GM21447 (cell line): ENCODE data around the gene PUM1.

Experiments
- ATAC-seq: cut with Tn5 transposase; IDR thresholded peaks from one replicate; pipeline ENCODE4 v1.9.1; 2021; ENCODE audit not compliant: unreplicated experiment

The PUM1 gene

DNA sequence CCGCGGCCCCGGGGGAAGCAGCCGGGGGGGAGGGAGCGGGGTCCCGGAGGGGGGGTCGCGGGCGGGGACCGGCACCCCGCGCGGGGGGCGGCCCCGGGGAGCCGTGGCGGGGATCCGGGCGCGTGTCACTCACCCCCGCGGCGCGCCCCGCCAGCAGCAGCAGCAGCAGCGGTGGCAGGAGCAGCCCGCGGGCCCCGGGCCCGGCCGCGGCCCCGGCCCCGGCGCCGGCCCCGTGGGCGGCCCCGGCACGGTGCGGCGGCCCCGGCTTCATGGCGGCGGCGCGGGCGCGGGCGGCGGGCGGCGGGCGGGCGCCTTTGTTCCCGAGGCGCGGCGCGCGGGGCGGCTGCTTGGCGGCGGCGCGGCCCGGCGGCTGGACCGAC, 157.2 kb downstream of the PUM1 start:
- ATAC-seq, result no peak

DNA sequence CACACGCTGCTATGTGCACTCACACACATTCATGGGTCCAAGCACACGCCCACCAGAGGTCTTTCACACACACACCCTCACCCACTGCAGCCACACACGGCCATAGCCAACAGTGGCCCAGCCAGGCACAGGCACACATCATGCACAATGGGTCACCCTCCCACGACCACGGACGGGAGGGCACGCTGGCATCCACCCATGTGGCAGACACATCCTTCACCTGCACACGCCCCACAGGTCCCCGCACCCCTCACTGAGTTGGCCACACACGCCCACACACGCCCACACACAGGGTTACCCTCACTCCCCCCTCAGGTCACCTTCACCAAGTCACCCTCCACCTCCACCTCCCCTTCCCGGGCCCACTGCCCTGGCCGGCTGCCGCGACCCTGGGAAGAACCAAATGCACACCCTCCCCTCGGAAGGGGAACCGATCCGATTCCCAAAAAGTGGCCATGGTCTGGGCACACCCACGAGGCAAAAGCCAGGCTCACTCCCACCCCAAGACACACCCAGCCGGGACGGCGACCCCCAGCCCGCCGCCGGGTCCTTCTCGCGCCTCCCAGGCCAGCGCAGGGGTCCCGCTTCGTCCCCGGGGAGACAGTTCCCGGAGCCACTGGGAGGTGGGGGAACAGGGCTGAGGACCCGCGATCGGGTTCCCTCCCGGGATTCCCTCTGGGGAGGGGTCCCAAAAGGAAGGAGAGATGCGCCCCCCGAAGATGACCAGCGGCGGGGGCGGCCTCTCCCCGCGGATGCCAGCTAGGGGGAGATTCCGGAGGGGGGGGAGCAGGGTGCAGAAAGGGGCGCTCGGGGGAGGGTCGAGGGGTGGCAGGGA, 157.8 kb downstream of the PUM1 start:
- no peak for ATAC-seq

DNA sequence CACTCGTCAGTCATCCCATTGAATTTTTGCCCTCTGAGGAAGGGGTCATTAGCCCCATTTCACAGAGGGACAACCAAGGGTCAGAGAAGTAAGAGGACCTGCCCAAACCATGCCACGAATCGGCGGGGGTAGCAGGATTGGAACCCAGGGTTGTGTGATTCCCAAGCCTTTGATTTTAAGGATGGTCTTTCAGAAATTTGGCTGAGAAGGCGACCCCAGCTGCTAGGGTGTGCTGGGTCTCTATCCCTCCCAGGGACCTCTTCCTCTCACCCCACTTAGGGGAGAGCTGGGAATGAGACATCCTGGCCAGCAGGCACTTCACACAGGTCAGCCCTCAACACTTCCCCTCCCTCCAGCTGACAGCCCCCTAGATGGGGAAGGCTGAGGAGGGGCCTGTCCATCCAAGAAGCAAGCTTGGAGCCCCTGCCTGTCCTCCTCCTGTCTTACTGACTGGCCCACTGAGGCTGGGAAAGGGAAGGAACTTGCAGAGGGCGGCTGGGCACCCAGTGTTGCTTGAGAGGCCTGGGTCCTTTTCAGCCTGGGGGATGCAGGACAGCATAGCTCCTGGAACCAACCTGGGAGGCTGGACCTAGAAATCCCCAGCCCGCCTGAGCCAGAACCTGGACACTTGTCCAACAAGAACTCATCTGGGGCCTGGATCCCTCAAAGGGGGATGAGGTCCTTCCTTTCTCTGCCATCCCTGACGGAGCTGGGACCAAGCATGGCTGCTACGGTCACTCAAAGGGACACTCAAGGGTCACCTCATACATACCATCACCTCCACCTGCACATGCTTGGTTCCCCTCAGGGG, 158.7 kb downstream of the PUM1 start:
- no peak for ATAC-seq

DNA sequence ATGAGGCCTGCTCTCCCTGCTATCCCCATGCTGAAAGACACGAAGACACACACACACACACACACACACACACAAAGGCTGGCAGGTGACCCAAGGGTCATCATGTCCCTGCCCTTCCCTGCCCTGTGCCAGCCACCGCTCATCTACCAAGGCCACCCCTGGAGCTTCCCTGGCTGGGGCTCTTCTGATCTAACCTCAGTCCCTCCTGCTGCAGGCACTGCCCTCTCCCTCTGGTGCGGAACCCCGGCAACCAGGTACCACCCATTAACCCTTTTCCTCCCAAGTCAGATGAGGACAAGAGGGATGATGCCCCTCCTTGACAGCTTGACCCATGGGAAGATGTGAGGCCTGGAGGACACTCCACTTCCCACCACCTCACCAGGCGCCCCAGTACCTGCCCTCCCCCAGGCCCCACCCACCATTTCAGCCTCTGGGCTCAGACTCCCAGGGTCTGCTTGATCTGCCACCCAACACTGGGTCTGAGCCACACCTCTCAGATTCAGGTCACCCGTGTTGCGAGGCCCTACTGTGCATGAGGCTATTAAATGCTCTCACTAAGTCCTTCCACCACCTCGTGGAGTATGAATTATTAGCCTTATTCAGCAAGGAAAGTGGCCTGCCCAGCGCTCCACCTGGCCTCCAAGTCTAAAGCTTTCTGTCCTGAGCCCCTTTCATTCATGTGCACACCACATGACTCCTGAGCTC, 159.4 kb downstream of the PUM1 start:
- ATAC-seq, result no peak

DNA sequence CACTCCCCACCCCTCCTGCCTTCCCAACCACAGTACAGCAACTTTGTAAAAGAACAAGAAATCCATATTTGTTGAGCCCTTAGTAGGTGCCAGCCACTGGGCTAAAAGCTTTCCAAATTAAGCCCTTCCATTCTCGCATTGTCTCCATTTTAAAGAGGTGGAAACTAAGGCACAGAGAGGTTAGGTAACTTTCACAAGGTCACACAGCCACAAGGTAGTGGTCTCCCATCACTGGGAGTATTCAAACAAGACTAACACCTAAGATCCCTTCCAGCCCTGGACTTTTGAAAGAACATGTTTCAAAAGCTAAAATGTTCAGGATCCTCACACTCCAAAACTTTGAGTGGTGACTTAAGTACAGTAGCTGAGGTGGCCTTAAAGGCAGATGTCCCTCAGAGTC, 160.1 kb downstream of the PUM1 start:
- no peak for ATAC-seq

DNA sequence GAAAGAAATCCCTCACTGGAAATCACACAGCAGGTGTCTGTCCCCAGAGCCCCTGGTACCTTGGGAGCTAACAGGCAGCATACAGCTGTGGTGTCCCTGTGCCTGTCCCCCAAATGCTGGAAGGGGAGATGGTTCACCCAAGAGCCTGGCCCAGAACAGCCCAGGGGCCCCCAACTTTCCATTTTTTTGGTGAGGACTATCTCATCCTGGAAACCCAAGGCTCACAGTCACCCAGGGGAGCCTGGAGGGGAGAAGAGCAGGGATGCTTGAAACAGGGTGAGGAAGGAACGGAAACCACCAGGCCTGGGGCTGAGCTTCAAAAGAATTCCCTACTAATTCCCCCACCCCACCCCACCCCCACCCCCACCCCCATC, 160.6 kb downstream of the PUM1 start:
- ATAC-seq, result no peak

DNA sequence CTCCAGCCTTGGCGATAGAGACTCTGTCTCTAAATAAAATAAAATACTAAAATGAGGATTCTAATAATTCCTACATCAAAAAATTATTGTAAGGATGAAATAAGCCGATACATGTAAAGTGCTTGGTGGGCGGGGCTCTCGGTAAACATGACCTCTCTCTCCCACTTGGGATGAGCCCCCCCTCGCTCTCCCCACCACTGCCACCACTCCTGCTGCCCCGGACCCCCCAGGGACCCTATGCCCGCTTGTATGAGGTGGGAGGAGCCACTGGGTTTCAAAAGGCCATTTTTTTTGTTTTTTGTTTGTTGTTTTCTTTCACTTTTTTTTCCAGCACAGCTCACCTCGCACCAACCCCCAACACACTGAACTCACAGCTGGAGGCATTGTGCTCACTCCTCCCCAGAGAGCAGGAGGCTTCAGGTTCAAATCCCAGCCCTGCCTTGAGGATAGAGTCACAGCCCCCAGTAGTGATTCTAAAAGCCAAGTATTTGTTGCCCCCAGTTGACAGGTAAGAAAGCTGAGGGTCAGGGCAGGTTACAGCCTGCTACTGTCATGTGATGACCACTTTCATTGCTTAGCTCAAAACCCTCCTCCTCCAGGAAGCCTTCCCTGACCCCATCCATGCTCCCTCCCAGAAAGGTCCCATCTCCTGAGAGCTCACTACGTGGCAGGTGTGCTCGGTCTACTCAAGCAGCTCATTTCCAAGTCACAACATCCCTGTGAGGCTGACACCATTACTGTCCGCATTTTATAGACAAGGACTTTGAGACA, 161.1 kb downstream of the PUM1 start:
- ATAC-seq, result no peak

DNA sequence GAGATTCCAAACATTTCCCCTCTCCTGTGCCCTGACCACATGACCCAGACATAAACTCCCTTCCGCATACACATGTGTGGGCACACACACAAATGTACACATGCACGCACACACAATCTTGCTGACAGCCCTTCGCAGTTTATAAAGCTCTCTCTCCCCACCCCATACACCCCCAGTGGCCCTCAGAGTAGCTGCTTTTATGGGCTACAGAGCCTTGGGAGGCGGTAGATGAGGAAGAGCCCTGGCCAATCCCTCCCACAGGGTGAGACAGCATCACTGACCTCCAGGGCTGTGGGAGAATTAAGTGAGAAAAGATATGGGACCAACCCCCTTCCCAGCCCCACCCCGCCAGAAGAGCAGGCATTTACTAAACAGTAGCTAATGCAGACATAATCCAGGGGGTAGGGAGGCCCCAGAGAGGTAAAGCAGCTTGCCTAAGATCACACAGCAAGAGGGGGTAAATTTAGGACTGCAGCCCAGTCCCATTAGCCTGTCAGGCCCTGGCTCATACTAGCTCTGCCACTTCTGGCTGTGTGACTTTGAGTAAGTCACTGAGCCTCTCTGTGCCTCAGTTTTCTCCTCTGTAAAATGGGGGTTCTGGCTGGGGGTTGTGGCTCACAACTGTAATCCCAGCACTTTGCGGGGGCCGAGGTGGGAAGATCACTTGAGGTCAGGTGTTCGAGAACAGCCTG, 162.0 kb downstream of the PUM1 start:
- ATAC-seq, result no peak

DNA sequence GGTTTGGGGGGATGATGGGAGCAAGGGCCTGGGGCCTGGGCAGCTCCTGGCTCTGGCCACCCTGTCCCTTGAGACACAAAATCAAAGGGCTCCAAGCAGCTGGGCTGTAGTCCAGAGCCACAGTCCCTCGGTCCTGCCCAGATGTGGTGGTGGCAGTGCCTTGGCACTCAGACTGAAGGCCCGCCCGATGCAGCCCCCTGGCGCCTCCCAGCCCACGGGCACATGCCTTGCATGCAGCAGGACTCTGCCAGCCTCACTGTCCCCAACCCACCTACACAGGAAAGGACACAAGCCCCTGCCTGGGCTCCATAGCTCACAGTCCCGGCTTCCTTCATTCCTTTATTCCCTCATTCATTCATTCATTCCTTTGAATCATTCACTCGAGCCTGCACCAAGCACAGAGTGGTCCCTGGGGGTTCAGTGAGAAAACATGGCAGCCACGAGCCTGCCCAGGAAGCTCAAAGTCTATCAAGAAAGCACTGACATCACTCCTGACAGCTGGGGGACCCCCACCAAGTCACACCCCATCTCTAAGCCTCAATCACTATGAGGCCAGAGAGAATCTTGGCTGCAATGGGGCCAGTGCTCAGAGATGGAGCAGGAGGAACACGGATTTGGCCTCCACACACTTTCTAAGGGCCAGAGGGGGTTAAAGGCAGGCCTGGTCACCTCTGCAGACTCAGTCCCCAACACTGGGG, 162.8 kb downstream of the PUM1 start:
- no peak for ATAC-seq

DNA sequence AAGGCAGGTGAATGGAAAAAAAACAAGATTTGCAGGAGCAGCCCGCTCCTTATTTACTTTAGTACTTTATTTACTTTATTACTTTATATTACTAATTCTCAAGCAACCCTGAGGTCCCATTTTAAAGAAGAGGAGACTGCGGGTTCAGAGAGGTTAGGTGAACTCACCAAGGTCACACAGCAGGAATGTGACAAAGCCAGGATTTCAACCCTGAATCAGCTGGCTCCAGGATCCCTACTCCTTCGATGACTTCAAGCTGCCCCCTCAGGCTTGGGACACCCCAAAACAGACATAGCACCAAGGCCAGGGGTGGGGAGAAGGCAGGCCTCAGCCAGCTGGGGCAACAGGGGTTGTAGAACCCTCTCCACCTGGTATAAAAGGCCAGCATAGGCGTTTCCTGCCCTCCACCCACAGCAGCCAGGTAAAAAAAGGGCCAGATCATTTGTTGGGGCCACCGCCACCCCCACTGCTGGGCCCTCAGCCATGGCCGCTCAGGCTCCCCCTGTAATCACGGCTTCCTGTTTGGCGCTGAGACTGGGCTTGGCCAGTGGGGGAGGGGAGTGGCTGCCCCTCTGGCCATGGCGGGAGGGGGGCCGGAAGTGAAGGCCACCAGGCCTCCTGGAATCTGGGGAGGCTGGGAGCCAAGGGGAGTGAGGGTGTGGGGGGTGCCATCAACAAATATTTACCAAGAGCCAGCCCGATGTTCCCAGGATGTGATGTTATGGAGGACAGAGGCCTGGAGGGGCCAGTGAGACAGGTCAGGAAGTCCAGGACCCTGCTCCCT, 163.5 kb downstream of the PUM1 start:
- no peak for ATAC-seq

DNA sequence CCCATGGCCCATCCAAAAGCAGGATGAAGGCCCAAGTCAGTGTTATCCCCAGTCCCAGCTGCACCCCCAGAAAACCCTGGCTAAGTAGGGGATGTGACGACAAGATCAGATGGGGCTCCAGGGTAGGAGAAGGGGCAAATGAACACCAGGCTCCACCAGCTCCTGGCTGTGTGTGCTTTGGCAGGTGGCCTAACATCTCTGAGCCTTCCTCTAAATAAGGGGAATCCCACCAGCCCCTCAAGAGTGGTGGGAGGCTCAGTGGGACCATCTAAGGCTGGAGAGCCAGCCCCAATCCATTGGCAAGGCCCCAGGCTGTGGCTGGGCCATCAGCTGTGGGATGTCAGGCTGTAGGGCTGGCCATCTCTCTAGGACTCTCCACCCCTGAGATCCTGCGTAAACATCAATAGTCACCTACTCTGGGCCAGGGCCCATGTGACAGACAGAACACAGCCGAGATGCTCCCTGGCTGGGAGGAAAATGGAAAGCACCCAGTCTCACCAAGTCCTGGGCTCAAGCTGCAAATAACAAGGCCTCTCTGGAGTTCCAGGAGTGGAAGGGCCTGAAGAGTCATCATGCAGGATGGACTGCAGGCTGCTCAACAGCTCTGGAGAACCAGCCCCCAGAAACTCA, 164.5 kb downstream of the PUM1 start:
- no peak for ATAC-seq

DNA sequence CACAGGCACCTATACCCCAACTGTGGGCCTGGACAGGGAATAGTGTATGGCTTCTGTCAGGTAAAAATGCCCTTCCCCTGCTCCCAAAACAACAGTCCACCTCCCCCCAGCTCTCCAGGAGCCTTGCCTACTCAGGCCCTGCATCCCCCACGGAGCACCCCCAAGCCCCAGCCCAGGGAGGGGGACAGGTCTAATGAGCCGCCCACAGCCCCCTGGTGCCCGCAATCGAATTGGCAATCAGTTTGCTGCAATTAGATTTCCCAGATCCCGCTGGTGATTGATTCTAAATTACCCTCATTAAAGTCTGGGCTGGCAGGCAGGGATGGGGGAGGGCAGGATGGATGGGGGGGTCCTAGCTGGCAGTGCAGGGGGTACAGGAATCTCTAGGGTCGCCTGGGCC, 165.0 kb downstream of the PUM1 start:
- ATAC-seq, result no peak

DNA sequence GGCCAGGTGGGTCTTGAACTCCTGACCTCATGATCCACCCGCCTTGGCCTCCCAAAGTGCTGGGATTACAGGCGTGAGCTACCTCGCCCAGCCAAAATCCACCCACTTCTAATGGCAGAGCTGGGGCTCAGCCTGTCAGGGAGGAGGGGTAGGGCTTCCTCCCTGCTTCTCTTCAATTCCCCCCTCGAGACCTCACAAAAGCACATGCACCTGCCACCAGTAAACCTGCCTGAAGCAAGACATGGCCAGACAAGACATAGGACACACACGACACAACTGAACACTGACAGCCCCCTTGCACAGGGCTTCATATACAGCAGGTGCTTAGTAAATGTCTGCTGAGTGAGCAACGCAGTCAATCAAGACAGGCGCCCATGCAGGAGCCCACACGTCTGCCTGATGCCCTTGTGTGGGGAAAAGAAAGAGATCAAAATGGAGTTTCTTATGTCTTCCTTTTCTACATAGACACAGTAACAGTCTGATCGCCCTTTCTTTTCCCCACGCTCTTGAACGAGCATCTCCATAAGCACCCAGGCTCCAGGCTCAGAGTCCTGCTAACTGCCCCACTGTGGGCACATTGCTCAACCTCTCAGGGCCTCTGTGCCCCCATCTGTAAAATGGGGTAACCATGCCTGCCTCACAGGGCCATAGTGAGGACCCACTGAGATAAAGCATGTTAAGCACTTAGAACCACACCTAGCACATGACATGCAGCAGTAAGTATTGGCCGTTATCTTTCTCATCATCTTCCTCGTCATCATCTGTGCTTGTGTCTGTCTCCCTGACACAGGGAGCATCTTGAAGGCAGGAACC, 165.7 kb downstream of the PUM1 start:
- no peak for ATAC-seq

DNA sequence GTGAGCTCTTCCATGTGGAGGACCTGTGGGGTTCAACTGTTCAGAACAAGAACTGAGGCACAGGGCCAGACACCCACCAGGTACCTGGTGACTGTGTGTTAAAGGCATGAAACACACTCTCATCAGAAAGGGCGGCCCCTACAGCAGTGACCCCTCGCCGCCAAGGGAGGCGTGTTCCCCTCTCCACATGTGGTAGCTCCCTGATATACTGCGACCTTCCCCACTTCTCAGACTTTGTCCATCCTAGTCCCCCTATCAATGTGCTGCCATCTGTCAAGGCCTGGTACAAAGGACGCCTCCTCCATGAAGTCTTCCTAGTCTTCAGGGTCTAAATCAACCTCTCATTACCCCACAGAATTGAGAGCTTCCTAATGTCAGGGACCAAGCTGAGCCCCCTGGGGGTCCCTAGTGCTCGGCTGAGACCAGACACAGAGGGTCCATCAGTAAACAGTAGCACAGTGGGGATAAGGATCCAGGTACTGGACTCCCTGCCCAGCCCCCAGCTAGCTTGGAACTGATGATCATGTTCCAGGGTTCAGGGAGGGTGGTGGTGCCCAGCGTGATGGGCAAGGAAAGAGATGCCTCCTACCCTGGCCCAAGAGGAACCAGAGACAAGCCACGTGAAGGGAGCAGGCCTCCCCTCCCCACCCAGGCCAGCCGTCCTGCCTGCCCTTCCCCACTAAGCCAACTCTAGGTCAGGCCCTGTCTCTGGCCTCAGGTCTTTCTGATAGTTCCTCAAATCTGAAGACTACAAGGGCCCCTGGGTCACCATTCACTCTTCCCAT, 167.3 kb downstream of the PUM1 start:
- no peak for ATAC-seq

DNA sequence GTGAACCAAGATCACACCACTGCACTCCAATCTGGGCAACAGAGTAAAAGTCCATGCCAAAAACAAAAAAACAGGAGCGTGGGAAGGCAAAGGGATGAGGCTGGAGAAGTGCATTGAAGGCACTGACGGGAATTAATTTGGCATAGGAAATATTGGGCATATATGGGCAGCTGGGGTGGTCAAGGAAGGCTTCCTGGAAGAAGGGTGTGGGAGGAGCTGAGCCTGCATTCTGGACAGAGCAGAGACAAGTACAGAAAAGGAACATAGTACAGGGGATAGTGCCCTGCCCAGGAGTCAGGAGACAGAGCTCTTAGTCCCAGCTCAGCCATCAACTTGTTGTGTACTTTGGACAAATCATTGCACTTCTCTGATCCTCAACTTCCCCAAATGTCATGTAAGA, 168.6 kb downstream of the PUM1 start:
- ATAC-seq, result no peak

DNA sequence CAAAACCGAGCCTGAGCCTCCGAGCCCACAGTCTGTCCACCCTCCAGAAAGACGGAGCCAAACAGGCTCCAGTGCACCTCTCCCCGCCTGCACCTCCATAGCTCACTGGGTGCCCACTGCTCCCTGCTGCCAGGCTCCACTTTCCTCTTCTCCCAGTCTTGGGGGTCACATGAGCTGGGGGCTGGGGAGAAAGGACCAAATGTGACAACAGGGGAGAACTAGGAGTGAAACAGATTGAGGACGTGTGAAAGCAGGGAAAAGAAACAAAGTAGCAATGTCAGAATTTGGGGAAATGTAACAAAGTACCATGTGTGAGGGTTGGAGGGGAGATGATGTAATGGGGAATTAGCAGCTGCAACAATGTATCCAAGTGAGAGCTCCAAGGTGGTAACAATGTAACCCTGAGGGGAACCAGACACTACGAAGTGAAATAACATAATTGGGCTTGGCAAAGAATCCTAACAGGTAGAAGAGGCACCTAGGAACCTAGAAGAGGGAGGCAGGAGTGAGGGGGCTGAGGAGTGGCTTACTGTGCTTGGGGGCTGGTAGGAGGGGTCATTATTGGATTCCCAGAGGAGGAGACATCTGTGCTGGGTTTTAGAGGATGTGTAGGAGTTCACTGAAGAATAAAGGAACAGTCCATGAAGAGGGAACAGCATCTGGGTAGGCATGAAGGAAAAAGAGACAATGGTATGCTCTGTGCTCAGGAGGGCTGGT, 169.4 kb downstream of the PUM1 start:
- no peak for ATAC-seq
